ENCODE data around the gene RASAL3. TPM values are rescaled to one million over a fixed set of nuclear protein-coding genes. Genes with fewer than 3 reads are reported as not detected.
"Not testable (repeated sequence)": the region's sequence is repeated elsewhere in the genome, so short reads cannot be mapped to it uniquely, and the experiment has no call there.

RASAL3 gene
- total RNA-seq, 2 experiments from 2014 or later = 104 to 109 TPM

DNA sequence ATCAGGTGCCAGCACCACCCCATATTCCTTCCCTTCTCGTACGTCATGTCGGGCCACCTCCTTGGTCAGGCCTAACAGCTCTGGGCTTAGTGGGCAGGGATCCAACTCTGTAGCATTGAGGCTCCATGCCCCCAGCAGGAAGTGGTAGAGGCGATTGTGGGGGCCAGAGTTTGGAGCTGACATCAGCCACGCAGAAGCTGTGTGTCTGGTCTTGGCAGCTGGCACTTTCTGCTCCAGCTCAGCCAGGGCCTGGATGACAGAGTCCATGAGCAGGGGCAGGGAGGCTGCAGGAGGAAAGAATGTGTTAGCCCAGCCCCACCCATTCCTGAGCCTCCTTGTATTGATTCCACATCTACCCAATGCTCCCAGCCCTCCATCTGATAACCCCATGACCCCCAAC, 12.0 kb upstream of the RASAL3 start:
- ChIA-PET CTCF (no interaction called here), POLR2A (no interaction called here)

DNA sequence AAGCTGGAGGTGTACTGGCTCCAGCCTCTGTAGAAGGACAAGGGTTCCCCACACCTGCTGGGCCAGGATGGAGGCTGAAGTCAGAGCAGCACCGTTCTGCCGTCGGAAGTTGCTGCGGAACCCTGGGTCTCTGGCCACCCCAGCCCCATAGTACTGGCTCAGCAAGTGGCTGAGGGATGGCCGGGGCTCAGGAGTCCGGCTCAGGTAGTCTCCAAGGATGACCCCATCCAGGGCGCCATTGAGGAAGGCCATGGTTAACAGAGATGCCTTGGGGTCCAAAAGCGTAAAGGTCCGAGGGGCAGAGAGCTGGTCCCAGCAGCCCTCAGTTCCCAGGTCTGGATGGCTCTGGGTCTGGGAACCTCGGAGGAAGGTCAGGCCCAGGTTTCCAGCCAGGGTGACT, 11.3 kb upstream of the RASAL3 start:
- POLR2A ChIA-PET = no interaction called here
- CTCF ChIA-PET = no interaction called here

- ChIA-PET POLR2A (no interaction called here), CTCF (no interaction called here)
Observed at GRCh38 chr19:15475169-15475568, 10.8 kb upstream of the RASAL3 start.

GRCh38 chr19:15473821-15474220, 9.5 kb upstream of the RASAL3 start:
- CTCF ChIA-PET = interaction anchor here (1.0 kb wide), 1 partner anchor 82 kb away, joined by 3 read pairs; no protein-coding TSS in a partner anchor
- POLR2A ChIA-PET = not testable (repeated sequence)

DNA sequence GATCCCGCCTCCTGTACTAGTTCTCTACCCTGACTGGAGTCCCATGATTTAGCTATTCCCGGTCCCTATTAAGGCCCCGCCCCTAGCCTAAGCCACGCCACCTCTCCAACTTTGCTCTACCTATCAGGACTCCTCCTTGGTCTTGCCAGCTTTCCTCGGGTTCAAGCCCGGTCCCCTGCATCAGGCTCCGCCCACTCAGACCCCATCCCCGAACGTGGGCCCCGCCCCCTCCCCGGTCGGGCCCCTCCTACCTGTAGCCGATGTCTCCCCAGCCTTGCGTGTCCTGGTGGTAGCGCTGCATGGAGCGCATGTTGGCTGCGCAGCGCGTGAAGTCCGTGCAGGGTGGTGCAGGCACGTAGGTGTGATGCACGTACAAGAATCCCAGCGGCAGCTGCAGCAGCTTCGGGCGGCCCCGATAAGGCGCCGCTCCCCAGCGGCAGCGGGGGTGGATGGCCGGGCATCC, 7.3 kb upstream of the RASAL3 start:
- POLR2A ChIA-PET = no interaction called here
- CTCF ChIA-PET = no interaction called here

DNA sequence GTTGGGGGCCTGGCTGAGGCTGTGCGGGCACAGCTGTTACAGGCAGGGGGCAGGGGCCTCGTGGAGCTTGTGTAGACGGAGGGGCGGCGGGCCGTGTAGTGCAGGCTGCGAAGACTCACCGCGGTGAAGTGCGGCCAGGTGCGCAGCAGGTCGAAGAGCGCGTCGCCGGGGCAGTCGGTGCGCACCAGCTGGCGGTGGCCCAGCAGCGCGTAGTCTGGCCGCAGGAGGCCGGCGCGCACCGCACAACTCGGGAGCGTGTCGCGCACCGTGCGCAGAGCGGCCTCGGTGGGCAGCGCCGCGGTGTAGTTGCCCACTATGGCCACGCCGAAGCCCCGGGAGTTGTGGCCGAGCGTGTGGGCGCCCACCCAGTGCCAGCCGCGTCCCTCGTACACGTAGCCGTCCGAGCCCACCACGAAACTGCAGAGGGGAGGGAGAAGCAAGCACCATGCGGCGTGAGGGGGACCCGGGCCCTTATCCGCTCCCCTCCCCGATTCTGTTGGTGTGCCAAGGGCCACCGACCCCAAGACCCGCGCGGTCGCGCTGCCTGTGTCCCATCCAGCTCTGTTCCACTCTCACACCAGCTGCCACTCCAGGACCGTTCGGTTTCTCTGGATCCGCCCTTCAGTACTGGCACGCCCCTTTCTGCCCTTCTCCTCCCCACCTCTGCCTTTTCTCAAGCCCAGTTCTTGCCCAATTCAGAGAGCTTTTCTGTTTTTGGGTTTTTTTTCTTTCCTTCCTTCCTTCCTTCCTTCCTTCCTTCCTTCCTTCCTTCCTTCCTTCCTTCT, 5.4 kb upstream of the RASAL3 start:
- ChIA-PET CTCF (interaction anchor here (0.6 to 2.7 kb wide), 5 partner anchors 13 to 86 kb away, joined by 3 to 10 read pairs (median 4); partner anchors contain the start of gene AKAP8L), POLR2A (interaction anchor here (1.0 kb wide), 1 partner anchor 81 kb away, joined by 3 read pairs; no protein-coding TSS in a partner anchor)

- CTCF ChIA-PET = interaction anchor here (0.8 to 2.7 kb wide), 4 partner anchors 13 to 87 kb away, joined by 3 to 10 read pairs (median 5); partner anchors contain the start of gene AKAP8L
- POLR2A ChIA-PET = no interaction called here
Observed at GRCh38 chr19:15468675-15469512, 4.5 kb upstream of the RASAL3 start.

DNA sequence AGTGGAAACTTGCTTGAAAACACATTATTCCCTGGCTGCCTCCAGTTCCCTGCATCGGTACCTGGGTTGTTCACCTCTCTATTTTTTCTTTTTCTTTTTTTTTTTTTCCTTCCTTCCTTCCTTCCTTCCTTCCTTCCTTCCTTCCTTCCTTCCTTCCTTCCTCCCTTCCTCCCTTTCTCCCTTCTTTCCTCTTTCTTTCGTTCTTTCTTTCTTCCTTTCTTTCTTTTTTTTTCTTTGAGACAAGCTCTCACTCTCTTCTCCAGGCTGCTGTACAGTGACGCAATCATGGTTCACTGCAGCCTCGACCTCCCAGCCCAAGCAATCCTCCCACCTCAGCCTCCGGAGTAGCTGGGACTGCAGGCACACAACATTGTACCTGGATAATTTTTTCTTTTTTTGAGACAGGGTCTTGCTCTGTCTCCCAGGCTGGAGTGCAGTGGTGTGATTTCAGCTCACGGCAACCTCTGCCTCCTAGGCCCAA, 3.4 kb upstream of the RASAL3 start:
- CTCF ChIA-PET = interaction anchor here (0.6 to 2.7 kb wide), 9 partner anchors 35 to 105 kb away, joined by 3 to 10 read pairs (median 3); no protein-coding TSS in a partner anchor
- POLR2A ChIA-PET = interaction anchor here (0.5 to 1.2 kb wide), 7 partner anchors 35 to 1346 kb away, joined by 3 to 6 read pairs (median 3); no protein-coding TSS in a partner anchor

- CTCF ChIA-PET = interaction anchor here (0.6 to 2.1 kb wide), 10 partner anchors 34 to 781 kb away, joined by 3 to 8 read pairs (median 3); partner anchors contain the start of gene AKAP8L
- POLR2A ChIA-PET = interaction anchor here (0.5 to 1.2 kb wide), 7 partner anchors 34 to 667 kb away, joined by 3 to 6 read pairs (median 3); no protein-coding TSS in a partner anchor
Observed at GRCh38 chr19:15466851-15467733, 2.7 kb upstream of the RASAL3 start.

DNA sequence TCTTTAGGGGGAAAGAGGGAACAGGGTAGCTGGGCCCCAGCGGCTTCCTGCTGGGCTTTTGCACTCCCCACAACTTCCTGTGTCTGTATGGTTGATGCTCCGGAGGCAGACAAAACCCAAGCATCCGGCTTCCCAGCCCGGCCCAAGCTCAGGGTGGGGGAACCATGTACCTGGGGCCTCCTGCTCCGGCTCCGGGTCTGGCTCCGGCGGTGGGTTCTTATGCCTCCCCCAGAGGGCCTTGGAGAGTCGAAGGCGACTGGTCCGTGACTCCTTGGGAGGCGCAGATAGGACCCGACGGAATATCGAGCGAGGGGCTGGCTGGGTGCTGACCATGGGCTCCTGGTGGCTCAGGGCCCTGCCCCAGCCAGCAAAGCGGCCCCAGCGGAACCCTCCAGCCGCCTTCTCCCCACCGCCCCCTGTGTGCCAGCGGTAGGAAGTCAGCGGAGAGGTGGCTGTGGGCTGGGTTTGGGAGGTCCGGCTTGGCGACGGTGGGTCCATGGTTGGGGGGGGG, 428 bp downstream of the RASAL3 start:
- ChIA-PET CTCF (interaction anchor here (1.0 to 2.5 kb wide), 7 partner anchors 9 to 92 kb away, joined by 3 to 18 read pairs (median 4); partner anchors contain the start of gene AKAP8L), POLR2A (interaction anchor here (1.5 to 2.4 kb wide), 6 partner anchors 12 to 91 kb away, joined by 4 to 10 read pairs (median 6); partner anchors contain the start of genes AKAP8, AKAP8L and WIZ)

DNA sequence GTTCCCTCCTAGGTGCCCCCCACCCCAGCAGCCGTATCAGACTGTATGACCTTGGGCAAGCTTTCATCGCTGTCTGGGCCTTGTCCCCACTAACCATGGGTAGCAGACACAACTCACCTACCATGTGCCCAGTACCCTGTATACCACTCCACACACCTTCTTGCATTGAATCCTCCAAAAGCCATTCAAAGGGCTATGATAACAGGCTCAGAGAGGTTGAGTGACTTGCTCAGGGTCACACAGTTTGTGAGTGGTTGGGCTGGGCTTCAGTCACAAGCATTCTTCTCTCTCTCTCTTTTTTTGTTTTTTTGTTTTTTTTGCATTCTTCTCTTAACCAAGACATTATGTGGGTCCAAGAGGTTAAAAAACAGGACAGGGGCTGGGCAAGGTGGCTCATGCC, 2.6 kb downstream of the RASAL3 start:
- POLR2A ChIA-PET = interaction anchor here (1.2 kb wide), 1 partner anchor 10 kb away, joined by 6 read pairs; no protein-coding TSS in a partner anchor
- CTCF ChIA-PET = interaction anchor here (1.0 kb wide), 1 partner anchor 15 kb away, joined by 4 read pairs; no protein-coding TSS in a partner anchor

- POLR2A ChIA-PET = interaction anchor here (0.7 kb wide), 1 partner anchor 9 kb away, joined by 3 read pairs; no protein-coding TSS in a partner anchor
Observed at GRCh38 chr19:15457701-15458484, 6.5 kb downstream of the RASAL3 start.

DNA sequence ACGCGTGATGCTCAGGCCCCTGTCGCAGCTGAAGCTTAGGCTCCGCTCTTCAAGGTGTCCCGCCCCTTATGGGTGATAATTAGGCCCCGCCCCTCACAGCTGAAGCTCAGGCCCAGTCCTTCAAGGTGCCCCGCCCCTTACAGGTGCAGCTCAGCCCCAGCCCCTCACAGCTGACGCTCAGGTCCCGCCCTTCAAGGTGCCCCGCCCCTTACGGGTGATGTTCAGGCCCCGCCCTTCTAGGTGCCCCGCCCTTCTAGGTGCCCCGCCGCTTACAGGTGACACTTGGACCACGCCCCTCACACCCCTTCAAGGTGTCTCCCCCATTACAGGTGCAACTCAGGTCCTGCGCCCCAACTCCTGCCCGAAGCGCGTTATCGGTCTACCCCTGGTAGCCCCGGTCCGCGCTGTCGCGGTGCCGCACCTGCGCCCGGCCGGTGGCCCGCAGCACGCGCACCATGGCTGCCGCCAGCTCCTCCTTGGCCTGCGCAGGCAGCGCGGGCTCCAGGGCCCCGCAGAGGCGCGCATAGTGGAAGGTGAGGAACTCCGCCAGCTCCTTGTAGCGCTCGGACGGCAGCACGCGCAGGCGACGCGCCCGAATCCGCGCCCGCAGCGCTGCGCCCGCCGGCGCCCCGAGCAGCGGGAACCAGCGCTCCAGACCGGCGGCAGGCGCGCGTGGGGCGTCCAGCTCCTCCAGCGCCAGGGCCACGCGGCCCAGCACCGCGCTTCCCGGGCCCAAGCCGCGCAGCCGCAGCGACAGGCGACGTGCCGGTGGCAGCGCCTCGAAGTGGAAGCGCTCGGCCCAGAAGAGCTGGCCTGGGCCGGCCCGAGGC, 7.3 kb downstream of the RASAL3 start:
- ChIA-PET CTCF (interaction anchor here (1.2 kb wide), 1 partner anchor 12 kb away, joined by 3 read pairs; no protein-coding TSS in a partner anchor), POLR2A (no interaction called here)

More at GRCh38 chr19:15457701-15458484, 6.5 kb downstream of the RASAL3 start:
- CTCF ChIA-PET = no interaction called here

- POLR2A ChIA-PET = no interaction called here
Observed at GRCh38 chr19:15456441-15456840, 7.9 kb downstream of the RASAL3 start.

GRCh38 chr19:15455996-15456395, 8.3 kb downstream of the RASAL3 start:
- ChIA-PET POLR2A (no interaction called here), CTCF (interaction anchor here (0.5 to 1.2 kb wide), 2 partner anchors 13 to 65 kb away, joined by 3 read pairs; no protein-coding TSS in a partner anchor)

More at GRCh38 chr19:15456441-15456840, 7.9 kb downstream of the RASAL3 start:
- CTCF ChIA-PET = interaction anchor here (0.5 to 1.2 kb wide), 2 partner anchors 13 to 65 kb away, joined by 3 read pairs; no protein-coding TSS in a partner anchor

Measured in activated CD8-positive, alpha-beta memory T cell treated with anti-CD3 and anti-CD28 coated beads for 36 hours (primary cell).